GM19328 (cell line): ENCODE measurements around the gene PMEL.
"Not testable (repeated sequence)": the region's sequence is repeated elsewhere in the genome, so short reads cannot be mapped to it uniquely, and the experiment has no call there.

Experiments used
- ATAC-seq: cut with Tn5 transposase; IDR thresholded peaks from one replicate; pipeline ENCODE4 v1.9.1; 2021; ENCODE audit warnings: mild to moderate bottlenecking, moderate library complexity; ENCODE audit not compliant: unreplicated experiment

PMEL gene

GRCh38 chr12:55925870-55926737 is 39.7 kb downstream of the PMEL start:
- no peak for ATAC-seq

- no peak for ATAC-seq
These were observed 40.5 kb downstream of the PMEL start for GRCh38 chr12:55925371-55925770.

- ATAC-seq, result not testable (repeated sequence)
These were observed 42.2 kb downstream of the PMEL start for GRCh38 chr12:55923648-55924047.

- no peak for ATAC-seq
These were observed 43.7 kb downstream of the PMEL start for GRCh38 chr12:55922126-55922525.

DNA sequence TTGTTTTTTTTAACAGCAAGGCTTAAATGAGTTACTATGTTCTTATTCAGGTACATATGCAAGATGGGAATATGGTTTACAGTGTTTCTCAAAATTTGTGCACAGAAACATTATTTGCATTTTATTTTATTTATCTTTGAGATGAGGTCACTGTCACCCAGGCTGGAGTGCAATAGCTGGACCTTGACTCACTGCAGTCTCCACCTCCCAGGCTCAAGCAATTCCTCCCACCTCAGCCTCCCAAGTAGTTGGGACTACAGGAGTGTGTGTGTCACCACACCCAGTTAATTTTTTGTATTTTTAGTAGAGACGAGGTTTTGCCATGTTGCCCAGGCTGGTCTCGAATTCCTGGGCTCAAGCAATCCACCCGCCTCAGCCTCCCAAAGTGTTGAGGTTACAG is 46.8 kb downstream of the PMEL start:
- ATAC-seq, result not testable (repeated sequence)

- ATAC-seq, result no peak
These were observed 50.4 kb downstream of the PMEL start for GRCh38 chr12:55915482-55915859.

- no peak for ATAC-seq
These were observed 52.9 kb downstream of the PMEL start for GRCh38 chr12:55912908-55913307.

GRCh38 chr12:55909513-55909884 is 56.3 kb downstream of the PMEL start:
- ATAC-seq, result no peak

- ATAC-seq, result no peak
These were observed 56.9 kb downstream of the PMEL start for GRCh38 chr12:55908726-55909512.

DNA sequence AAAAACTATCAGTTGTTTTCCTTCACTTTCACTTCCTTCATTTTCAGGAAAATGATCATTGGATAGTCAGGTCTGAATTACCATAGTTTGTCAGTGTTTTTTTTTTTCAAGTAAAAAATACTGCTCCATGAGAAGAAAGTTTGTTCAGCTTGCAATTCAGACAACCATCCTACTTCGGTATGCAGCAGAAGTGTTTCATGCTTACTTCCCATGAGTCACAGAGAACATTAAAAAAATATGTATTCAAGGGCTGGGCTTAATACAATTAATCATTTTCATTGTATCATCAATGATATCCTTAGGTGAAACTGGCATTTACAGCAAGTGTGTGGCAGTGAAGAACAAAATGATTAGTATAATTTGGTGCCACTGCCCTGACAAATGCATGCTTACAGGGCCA is 59.8 kb downstream of the PMEL start:
- no peak for ATAC-seq
